Activated CD4-positive, alpha-beta T cell treated with anti-CD3 and anti-CD28 coated beads, Interleukin-2, amount 10 ng/mL, durations not matched to agents 7 days and 5 days (primary cell): ENCODE data around the gene ALOX5AP. TPM values are rescaled to one million over a fixed set of nuclear protein-coding genes. Genes with fewer than 3 reads are reported as not detected.
A peak's percentile ranks its signal among the peaks of the same experiment; 100 is the strongest.

Source experiments
- CTCF ChIA-PET: fragments of 350-600 bp; sonication (Branson Sonifier 250); formaldehyde crosslinking; loops from one replicate; lab custom pipeline; 2021; ENCODE audit warnings: antibody characterized with exemption; lab: Charles Lee
- POLR2A ChIA-PET: fragments of 350-600 bp; sonication (Branson Sonifier 250); formaldehyde crosslinking; loops from one replicate; lab custom pipeline; 2021; ENCODE audit warnings: antibody characterized with exemption; lab: Charles Lee
- DNase-seq: peaks from one replicate; pipeline ENCODE4 v3.0.0-alpha.2; 2020
- H3K27ac Mint-ChIP-seq: one replicate; pipeline ENCODE4 v1.8.0; 2021; ENCODE audit warnings: mild to moderate bottlenecking, moderate library complexity, mixed read lengths
- H3K27me3 Mint-ChIP-seq: one replicate; pipeline ENCODE4 v1.8.0; 2021; ENCODE audit warnings: mixed read lengths
- H3K36me3 Mint-ChIP-seq: one replicate; pipeline ENCODE4 v1.8.0; 2021; ENCODE audit warnings: low read depth, mixed read lengths
- H3K4me1 Mint-ChIP-seq: one replicate; pipeline ENCODE4 v1.8.0; 2021; ENCODE audit warnings: mixed read lengths
- H3K4me3 Mint-ChIP-seq: one replicate; pipeline ENCODE4 v1.8.0; 2021; ENCODE audit warnings: mild to moderate bottlenecking, moderate library complexity, mixed read lengths
- H3K9me3 Mint-ChIP-seq: one replicate; pipeline ENCODE4 v1.8.0; 2021; ENCODE audit warnings: mixed read lengths
- total RNA-seq, 2 experiments: library from RNA; stranded (reverse); gene quantifications; one replicate each; pipeline ENCODE4 v1.2.3, GENCODE V29; 2021

The ALOX5AP gene
- total RNA-seq, 2 experiments from 2014 or later: 66.4 to 88.7 TPM

DNA sequence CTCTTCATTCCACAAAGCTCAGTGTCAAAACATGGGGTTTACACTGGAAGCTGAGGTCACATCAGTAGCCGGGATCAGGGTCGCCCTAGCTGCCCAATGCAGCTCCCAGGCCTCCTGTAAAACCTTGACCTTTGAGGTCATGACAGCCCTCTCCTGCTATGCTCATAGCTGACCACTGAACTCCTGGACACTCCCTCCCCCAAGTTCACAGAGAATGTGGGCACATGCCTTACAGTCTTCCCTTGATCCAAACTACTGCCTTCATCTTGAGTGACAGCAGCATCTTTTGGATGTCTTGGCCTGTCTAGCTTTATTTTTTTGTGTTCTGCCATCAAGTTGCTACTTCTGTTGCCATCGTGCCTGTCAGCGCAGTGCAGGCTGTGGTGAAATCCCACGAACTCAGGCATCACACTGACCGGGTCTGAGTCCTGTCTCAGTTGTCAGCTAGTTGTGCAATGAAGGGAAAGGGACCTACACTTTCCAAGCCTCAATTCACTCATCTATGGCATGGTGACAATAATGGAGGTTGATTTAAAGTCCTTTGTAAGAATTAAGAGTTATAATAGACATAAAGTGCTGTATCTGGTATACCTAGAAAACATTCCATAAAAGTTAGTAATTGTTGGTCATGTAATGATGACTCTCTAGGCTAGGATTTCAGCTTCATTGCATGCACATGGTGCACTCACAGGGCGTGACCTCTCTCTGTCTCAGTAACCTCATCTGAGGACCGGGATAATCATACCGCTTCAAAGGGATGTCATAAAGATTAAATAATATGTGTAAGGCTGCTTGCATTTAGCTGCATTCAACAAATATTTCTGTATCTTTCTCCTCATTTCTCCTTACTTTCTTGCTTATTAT, 16.4 kb upstream of the ALOX5AP start:
- ChIA-PET POLR2A (no interaction called here), CTCF (interaction anchor here (0.9 to 1.6 kb wide), 3 partner anchors 11 to 12 kb away, joined by 3 to 5 read pairs (median 3); no protein-coding TSS in a partner anchor)
- Mint-ChIP-seq H3K4me1 (peaks cover 23% of the 10 kb centered on the region), H3K9me3 (peaks cover 3% of the 10 kb centered on the region), H3K4me3 (no peak overlapping the region), H3K27me3 (peaks cover 10% of the 10 kb centered on the region), H3K36me3 (no peaks in the 10 kb centered on the region), H3K27ac (no peak overlapping the region)
- DNase-seq: no peak

DNA sequence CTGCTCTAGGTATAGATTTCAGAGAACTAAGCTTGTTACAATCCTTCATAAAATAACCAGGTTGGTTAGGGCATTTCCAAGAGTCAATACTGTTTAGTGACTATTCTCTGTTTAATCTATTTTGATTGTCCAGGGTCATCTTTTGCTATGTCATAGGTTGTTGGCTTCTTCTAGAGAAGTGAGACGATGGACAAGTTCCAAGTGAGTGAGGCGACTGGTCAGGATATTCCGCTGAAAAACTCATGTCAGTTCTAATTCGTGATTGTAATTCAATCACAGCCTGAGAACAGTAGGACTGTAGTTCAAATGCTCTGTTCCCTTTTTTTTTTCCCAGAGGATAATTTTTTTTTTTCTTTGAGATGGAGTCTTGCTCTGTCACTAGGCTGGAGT, 15.8 kb upstream of the ALOX5AP start:
- POLR2A ChIA-PET: no interaction called here
- CTCF ChIA-PET: interaction anchor here (1.3 to 1.6 kb wide), 2 partner anchors 10 to 12 kb away, joined by 3 to 5 read pairs; no protein-coding TSS in a partner anchor
- no peaks in the 10 kb centered on the region for H3K36me3 Mint-ChIP-seq

DNA sequence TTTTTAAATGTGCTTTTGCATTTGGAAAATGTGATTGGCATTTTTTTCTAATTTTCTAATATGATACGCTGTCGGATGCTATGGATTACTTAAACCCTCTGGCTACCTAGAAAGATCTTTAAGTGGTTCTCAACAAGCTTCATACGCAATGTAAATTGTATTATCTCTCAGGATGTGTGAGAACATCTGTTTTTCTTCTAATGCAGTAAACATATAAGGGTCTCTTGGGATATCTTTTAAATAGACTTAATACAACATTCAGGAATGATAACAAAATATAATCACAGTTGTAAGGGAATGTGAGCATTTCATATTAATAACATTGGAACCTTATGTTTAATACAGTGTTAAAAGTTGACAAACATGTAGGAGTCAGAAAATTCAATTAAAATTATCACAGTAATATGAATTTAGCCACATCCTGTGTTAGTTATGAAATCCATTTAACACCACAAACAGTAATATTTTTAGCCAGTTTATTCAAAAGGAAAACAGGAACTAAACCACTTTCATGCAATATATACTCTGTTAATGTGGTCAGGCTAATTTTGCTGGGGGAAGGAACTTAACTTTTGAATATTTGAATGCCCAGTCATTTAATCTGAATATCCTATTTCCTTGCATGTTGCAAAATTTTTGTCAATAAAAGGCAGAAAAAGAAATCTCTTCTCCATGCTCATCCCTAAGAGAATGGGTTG, 15.0 kb upstream of the ALOX5AP start:
- POLR2A ChIA-PET: no interaction called here
- CTCF ChIA-PET: interaction anchor here (1.3 kb wide), 1 partner anchor 13 kb away, joined by 3 read pairs; no protein-coding TSS in a partner anchor

More for the DNA sequence above, 15.8 kb upstream of the ALOX5AP start:
- H3K4me3 Mint-ChIP-seq: no peak overlapping the region
- peaks cover 10% of the 10 kb centered on the region for H3K27me3 Mint-ChIP-seq
- no peak for DNase-seq
- H3K27ac Mint-ChIP-seq: peak overlapping the region; percentile 4
- H3K9me3 Mint-ChIP-seq: peaks cover 3% of the 10 kb centered on the region
- H3K4me1 Mint-ChIP-seq: peaks cover 23% of the 10 kb centered on the region

DNA sequence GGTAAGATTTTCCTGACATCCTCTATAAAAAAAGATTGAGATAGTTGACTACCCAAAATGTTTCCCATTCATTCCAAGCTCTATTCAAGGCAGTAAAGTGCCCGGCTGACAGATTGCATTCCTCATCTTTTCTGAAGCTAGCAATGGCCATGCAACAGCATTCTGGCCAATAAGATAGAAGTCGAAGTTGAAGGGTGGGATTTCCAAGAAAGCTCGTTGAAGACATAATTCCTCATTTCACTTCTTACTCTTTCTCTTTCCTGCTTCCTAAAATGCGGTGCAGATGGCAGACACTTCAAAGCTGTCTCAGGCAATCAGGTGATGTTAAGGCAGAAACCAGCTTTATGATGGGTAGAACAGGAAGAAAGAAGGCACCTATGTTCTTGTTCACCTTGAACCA, 13.4 kb upstream of the ALOX5AP start:
- POLR2A ChIA-PET: no interaction called here

More for the DNA sequence above, 15.0 kb upstream of the ALOX5AP start:
- Mint-ChIP-seq H3K27ac (no peak overlapping the region), H3K9me3 (peaks cover 3% of the 10 kb centered on the region), H3K27me3 (peaks cover 10% of the 10 kb centered on the region), H3K36me3 (no peaks in the 10 kb centered on the region), H3K4me1 (peaks cover 22% of the 10 kb centered on the region), H3K4me3 (no peak overlapping the region)
- DNase-seq: no peak

DNA sequence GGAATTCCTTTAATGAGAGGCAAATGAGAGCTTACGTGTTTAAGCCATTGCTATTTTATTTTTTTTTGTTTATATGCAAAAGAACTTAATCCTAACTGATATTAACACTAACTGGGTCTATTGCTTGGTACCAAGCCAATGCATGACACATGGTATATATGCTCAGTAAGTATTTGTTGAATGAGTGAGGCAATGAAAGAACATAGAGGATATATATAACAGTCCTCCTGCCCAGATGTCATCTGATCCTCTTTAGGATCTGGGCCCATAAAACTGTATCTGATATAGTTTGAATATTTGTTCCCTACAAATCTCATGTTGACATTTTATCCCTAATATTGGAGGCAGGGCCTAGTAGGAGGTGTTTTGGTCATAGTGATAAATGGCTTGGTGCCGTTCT, 13.0 kb upstream of the ALOX5AP start:
- DNase-seq: no peak
- Mint-ChIP-seq H3K27ac (no peak overlapping the region), H3K4me1 (peaks cover 22% of the 10 kb centered on the region), H3K9me3 (peaks cover 3% of the 10 kb centered on the region), H3K4me3 (no peak overlapping the region), H3K27me3 (peaks cover 10% of the 10 kb centered on the region), H3K36me3 (no peaks in the 10 kb centered on the region)
- ChIA-PET POLR2A (no interaction called here), CTCF (interaction anchor here (0.7 to 1.3 kb wide), 2 partner anchors 11 to 16 kb away, joined by 3 to 5 read pairs; no protein-coding TSS in a partner anchor)

More for the DNA sequence above, 13.4 kb upstream of the ALOX5AP start:
- no peak for DNase-seq
- no peaks in the 10 kb centered on the region for H3K36me3 Mint-ChIP-seq
- peaks cover 3% of the 10 kb centered on the region for H3K9me3 Mint-ChIP-seq
- H3K27ac Mint-ChIP-seq: no peak overlapping the region
- H3K4me3 Mint-ChIP-seq: no peak overlapping the region
- peaks cover 10% of the 10 kb centered on the region for H3K27me3 Mint-ChIP-seq
- CTCF ChIA-PET: interaction anchor here (0.7 to 1.3 kb wide), 2 partner anchors 11 to 17 kb away, joined by 3 to 5 read pairs; no protein-coding TSS in a partner anchor
- H3K4me1 Mint-ChIP-seq: peaks cover 22% of the 10 kb centered on the region

DNA sequence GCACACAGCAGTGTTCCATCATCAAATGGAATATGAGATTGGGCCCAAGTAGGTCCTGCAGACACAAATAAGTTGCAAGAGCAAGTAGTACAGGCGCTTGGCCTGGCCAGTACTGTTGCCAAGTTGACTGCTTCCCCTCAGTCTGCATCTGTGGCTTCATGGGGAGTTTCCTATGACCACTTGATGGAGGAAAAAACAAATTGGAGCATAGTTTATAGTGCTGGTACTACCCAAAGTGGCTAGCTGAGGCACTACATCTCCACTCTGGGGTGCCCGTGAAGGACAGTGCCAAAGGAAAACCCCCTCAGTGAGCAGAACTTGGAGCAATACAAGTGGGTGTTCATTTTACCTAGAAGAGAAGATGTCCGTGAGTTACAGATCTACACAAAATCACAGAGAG, 10.6 kb upstream of the ALOX5AP start:
- no peak overlapping the region for H3K27ac Mint-ChIP-seq
- no peak overlapping the region for H3K4me3 Mint-ChIP-seq
- POLR2A ChIA-PET: no interaction called here
- H3K9me3 Mint-ChIP-seq: peaks cover 3% of the 10 kb centered on the region
- peaks cover 18% of the 10 kb centered on the region for H3K4me1 Mint-ChIP-seq
- no peak for DNase-seq
- CTCF ChIA-PET: no interaction called here
- no peaks in the 10 kb centered on the region for H3K36me3 Mint-ChIP-seq
- H3K27me3 Mint-ChIP-seq: peaks cover 8% of the 10 kb centered on the region

DNA sequence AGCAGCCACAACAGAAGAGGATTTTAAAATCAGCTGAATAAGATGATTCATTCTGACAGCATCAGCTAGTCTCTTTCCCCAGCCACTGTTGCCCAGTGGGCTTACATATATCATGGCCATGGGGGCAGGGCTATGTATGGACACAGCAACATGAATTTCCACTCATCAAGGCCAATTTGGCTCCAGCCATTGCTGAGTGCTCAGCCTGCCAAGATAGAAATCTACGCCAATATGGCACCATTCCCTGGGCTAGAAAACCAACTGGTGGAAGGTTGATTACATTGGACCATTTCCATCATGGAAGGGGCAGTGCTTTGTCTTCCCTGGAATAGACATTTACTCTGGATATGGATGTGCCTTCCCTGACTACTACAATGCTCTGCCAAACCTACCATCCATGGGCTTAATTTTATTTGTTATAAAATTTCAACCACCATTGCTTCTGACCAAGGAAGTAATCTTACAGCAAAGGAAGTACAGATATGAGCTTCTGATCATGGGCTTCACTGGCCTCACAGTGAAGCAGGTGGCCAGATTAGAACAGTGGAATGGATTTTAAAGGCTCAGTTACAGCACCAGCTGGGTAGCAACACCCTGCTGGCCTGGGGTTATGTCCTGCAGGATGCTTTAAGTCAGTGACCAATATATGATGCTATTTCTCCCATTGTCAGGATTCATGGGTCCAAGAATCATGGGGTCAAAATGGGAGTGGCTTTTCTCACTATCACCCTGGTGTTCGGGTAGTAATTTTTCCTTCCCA, 9.8 kb upstream of the ALOX5AP start:
- no peak for DNase-seq

DNA sequence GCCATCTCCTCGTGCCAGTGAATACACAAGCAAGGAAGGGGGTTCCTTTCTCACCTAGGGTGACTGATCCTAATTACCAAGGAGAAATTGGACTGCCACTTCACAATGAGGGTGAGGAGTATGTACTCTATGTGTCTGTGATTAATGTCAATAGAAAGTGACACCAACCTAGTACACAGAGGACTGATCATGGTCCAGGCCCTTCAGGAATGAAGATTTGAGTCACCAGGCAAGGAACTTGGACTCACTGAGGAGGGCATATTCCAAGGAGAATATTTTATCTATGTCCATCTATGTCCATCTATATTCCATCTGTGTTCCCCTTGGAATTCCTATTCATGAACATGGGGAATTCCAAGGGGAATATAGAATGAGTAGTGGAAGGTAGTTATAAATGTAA, 9.2 kb upstream of the ALOX5AP start:
- POLR2A ChIA-PET: no interaction called here
- Mint-ChIP-seq H3K9me3 (peaks cover 3% of the 10 kb centered on the region), H3K27ac (no peak overlapping the region), H3K36me3 (no peaks in the 10 kb centered on the region), H3K27me3 (peaks cover 8% of the 10 kb centered on the region), H3K4me1 (peaks cover 6% of the 10 kb centered on the region), H3K4me3 (no peak overlapping the region)
- CTCF ChIA-PET: no interaction called here
- no peak for DNase-seq

More for the DNA sequence above, 9.8 kb upstream of the ALOX5AP start:
- H3K4me3 Mint-ChIP-seq: no peak overlapping the region
- H3K27me3 Mint-ChIP-seq: peaks cover 8% of the 10 kb centered on the region
- no peak overlapping the region for H3K27ac Mint-ChIP-seq
- no peaks in the 10 kb centered on the region for H3K36me3 Mint-ChIP-seq
- ChIA-PET CTCF (no interaction called here), POLR2A (no interaction called here)
- peaks cover 13% of the 10 kb centered on the region for H3K4me1 Mint-ChIP-seq
- peaks cover 3% of the 10 kb centered on the region for H3K9me3 Mint-ChIP-seq

DNA sequence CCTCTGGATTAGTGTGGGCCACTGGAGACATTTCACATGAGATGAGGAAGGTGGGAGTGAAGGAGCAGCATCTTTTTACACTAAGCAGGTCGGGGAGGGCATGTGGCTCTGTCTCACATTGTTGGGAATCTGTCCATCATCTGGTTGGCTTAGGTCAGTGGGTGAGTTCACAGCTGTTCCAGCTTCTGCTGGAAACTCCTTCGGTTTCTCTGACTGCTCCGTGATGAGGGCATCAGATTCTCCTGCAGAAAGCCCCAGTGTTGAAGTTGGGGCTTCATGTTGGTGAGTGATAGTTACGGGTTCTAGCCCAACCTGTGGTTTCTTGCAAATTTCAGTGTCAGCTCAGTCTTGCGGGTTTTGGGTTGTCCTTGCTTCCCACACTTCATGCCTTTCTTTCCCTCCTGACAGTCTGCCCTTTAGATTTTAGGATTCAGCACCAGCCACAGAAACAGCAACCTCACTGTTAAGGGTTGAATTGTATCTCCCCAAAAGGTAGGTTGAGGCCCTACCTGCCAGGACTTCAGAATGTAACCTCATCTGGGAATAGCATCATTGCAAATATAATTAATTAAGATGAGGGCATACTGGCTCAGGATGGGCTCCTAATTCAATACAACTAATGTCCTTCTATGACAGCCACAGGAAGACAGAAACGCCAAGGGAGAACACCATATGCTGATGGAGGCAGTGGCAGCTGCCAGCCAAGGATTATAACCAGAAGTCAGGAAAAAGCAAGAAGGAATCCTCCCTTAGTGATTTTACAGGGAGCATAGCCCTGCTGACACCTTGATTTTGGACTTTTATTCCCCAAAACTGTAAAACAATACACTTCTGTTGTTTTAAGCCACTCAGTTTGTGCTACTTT, 7.6 kb upstream of the ALOX5AP start:
- Mint-ChIP-seq H3K4me3 (no peak overlapping the region), H3K36me3 (no peaks in the 10 kb centered on the region), H3K9me3 (peaks cover 3% of the 10 kb centered on the region), H3K4me1 (peaks cover 4% of the 10 kb centered on the region), H3K27ac (no peak overlapping the region), H3K27me3 (no peaks in the 10 kb centered on the region)
- ChIA-PET CTCF (interaction anchor here (1.5 kb wide), 1 partner anchor 12 kb away, joined by 4 read pairs; no protein-coding TSS in a partner anchor), POLR2A (no interaction called here)
- no peak for DNase-seq

DNA sequence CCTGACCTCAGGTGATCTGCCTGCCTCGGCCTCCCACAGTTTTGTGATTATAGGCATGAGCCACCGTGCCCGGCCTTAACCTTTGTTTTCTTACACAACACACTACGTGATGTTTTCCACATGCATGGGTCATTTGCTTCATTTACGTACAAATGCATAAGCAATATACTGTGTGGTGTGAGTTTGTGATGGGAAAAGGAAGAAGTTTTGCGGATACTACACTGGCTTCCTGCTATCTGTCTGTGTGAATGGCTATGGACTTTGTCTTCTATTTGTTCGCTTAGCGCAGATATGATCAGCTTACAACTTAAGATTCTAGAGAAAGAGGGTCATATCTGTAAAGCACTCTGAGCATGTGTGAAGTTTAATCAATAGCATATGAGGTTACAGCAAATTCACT, 5.5 kb upstream of the ALOX5AP start:
- Mint-ChIP-seq H3K27ac (no peak overlapping the region), H3K9me3 (no peaks in the 10 kb centered on the region), H3K4me3 (no peak overlapping the region), H3K27me3 (peaks cover 2% of the 10 kb centered on the region), H3K36me3 (no peaks in the 10 kb centered on the region), H3K4me1 (peaks cover 17% of the 10 kb centered on the region)
- ChIA-PET POLR2A (no interaction called here), CTCF (interaction anchor here (1.2 to 1.8 kb wide), 3 partner anchors 8 to 11 kb away, joined by 3 to 6 read pairs (median 5); no protein-coding TSS in a partner anchor)
- DNase-seq: no peak

DNA sequence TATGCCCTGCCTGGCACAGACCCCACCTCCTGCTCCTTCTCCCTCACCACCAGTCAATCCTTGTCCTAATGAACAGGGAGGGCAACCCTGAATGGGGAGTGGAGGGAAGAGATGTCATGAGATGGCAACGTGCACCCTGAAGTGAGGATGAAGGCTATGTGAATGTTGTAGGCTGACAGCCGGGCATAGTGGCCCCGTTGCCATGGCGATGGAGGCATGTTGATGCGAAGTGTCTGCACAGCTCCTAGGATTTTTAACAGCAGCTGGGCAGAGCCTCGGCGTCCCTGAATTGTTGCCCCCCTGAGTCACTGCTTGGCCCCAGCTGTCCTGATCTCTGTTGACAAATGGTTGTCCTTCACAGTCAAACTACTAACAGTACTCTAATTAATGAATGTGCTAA, 4.8 kb upstream of the ALOX5AP start:
- ChIA-PET POLR2A (no interaction called here), CTCF (interaction anchor here (1.2 to 1.8 kb wide), 2 partner anchors 10 to 11 kb away, joined by 5 to 6 read pairs; no protein-coding TSS in a partner anchor)
- peaks cover 23% of the 10 kb centered on the region for H3K4me1 Mint-ChIP-seq
- H3K27ac Mint-ChIP-seq: no peak overlapping the region
- no peaks in the 10 kb centered on the region for H3K36me3 Mint-ChIP-seq
- no peak for DNase-seq
- H3K4me3 Mint-ChIP-seq: no peak overlapping the region
- no peaks in the 10 kb centered on the region for H3K9me3 Mint-ChIP-seq
- peaks cover 2% of the 10 kb centered on the region for H3K27me3 Mint-ChIP-seq
